ACC112 (cell line): ENCODE measurements around the gene LMOD3.

Source experiments
- H2AFZ ChIP-seq: fragments of 200-600 bp; sonication (generic); one replicate; pipeline ENCODE4 v1.6.0; 2017; ENCODE audit warnings: antibody characterized with exemption, low read length; ENCODE audit not compliant: unreplicated experiment
- H3K27ac ChIP-seq: fragments of 200-600 bp; sonication (generic); 2 replicates; pipeline ENCODE4 v1.5.1; 2014; ENCODE audit warnings: low read depth, mild to moderate bottlenecking, antibody characterized with exemption, low read length, moderate library complexity
- H3K27me3 ChIP-seq: fragments of 200-600 bp; sonication (generic); 2 replicates; pipeline ENCODE4 v1.6.1; 2014; ENCODE audit warnings: mild to moderate bottlenecking, antibody characterized with exemption, low read length, moderate library complexity, mixed read lengths; ENCODE audit not compliant: insufficient read depth
- H3K36me3 ChIP-seq: fragments of 200-600 bp; sonication (generic); 2 replicates; pipeline ENCODE4 v1.6.1; 2016; ENCODE audit warnings: mild to moderate bottlenecking, antibody characterized with exemption, low read length, moderate library complexity, mixed read lengths; ENCODE audit not compliant: insufficient read depth
- H3K4me1 ChIP-seq: fragments of 200-600 bp; sonication (generic); one replicate; pipeline ENCODE4 v1.6.1; 2016; ENCODE audit warnings: low read length, mixed read lengths; ENCODE audit not compliant: insufficient read depth, unreplicated experiment, control insufficient read depth
- H3K4me3 ChIP-seq: fragments of 200-600 bp; sonication (generic); 2 replicates; pipeline ENCODE4 v1.5.1; 2014; ENCODE audit warnings: mild to moderate bottlenecking, low read depth, low read length
- H3K79me2 ChIP-seq: fragments of 200-600 bp; sonication (generic); one replicate; pipeline ENCODE4 v1.6.0; 2016; ENCODE audit warnings: low read length; ENCODE audit not compliant: control insufficient read depth, unreplicated experiment, insufficient read depth

The LMOD3 gene

GRCh38 chr3:69122403-69122802 lies at the start of gene LMOD3:
Gene LMOD3 (minus strand): TSS chr3:69122595. CDS start chr3:69122386, 209 bp downstream.
- no peak within 1 kb of the TSS for H2AFZ ChIP-seq

GRCh38 chr3:69172058-69172457 lies 49.7 kb upstream of the LMOD3 start:
- Histone ChIP-seq H3K27me3 (no peaks in the 10 kb centered on the region), H3K27ac (no peak overlapping the region), H3K36me3 (no peaks in the 10 kb centered on the region), H3K4me3 (no peak overlapping the region), H2AFZ (no peak overlapping the region), H3K4me1 (no peaks in the 10 kb centered on the region), H3K79me2 (no peaks in the 10 kb centered on the region)

More at GRCh38 chr3:69122403-69122802, at the start of gene LMOD3:
- Histone ChIP-seq H3K36me3 (no peaks in the 10 kb centered on the region), H3K4me3 (no peak within 1 kb of the TSS), H3K79me2 (no peaks in the 10 kb centered on the region), H3K27ac (no peak within 1 kb of the TSS), H3K27me3 (no peaks in the 10 kb centered on the region), H3K4me1 (no peaks in the 10 kb centered on the region)

- Histone ChIP-seq H3K36me3 (no peaks in the 10 kb centered on the region), H3K27ac (no peak overlapping the region), H2AFZ (no peak overlapping the region), H3K4me1 (no peaks in the 10 kb centered on the region), H3K4me3 (no peak overlapping the region), H3K27me3 (no peaks in the 10 kb centered on the region), H3K79me2 (no peaks in the 10 kb centered on the region)
Observed at GRCh38 chr3:69166446-69166845, 44.1 kb upstream of the LMOD3 start.

GRCh38 chr3:69165744-69166143 lies 43.3 kb upstream of the LMOD3 start:
- H3K79me2 ChIP-seq, result no peaks in the 10 kb centered on the region
- no peaks in the 10 kb centered on the region for H3K4me1 ChIP-seq
- H3K27me3 ChIP-seq, result no peaks in the 10 kb centered on the region
- no peak overlapping the region for H3K27ac ChIP-seq
- no peak overlapping the region for H3K4me3 ChIP-seq
- no peak overlapping the region for H2AFZ ChIP-seq
- H3K36me3 ChIP-seq, result no peaks in the 10 kb centered on the region

GRCh38 chr3:69164296-69164695 lies 41.9 kb upstream of the LMOD3 start:
- H3K36me3 ChIP-seq, result no peaks in the 10 kb centered on the region

GRCh38 chr3:69162308-69162980 lies 40.0 kb upstream of the LMOD3 start:
- Histone ChIP-seq H3K27ac (no peak overlapping the region), H3K27me3 (no peaks in the 10 kb centered on the region), H2AFZ (no peak overlapping the region), H3K4me1 (no peaks in the 10 kb centered on the region), H3K36me3 (no peaks in the 10 kb centered on the region), H3K79me2 (no peaks in the 10 kb centered on the region), H3K4me3 (no peak overlapping the region)

More at GRCh38 chr3:69164296-69164695, 41.9 kb upstream of the LMOD3 start:
- H3K4me1 ChIP-seq, result no peaks in the 10 kb centered on the region
- no peak overlapping the region for H3K27ac ChIP-seq
- no peaks in the 10 kb centered on the region for H3K27me3 ChIP-seq
- H3K79me2 ChIP-seq, result no peaks in the 10 kb centered on the region
- no peak overlapping the region for H3K4me3 ChIP-seq
- no peak overlapping the region for H2AFZ ChIP-seq

- no peak overlapping the region for H3K4me3 ChIP-seq
- no peaks in the 10 kb centered on the region for H3K79me2 ChIP-seq
- H3K4me1 ChIP-seq, result no peaks in the 10 kb centered on the region
- H2AFZ ChIP-seq, result no peak overlapping the region
- no peak overlapping the region for H3K27ac ChIP-seq
- no peaks in the 10 kb centered on the region for H3K36me3 ChIP-seq
- H3K27me3 ChIP-seq, result no peaks in the 10 kb centered on the region
Observed at GRCh38 chr3:69161587-69162307, 39.4 kb upstream of the LMOD3 start.

GRCh38 chr3:69160525-69160924 lies 38.1 kb upstream of the LMOD3 start:
- H2AFZ ChIP-seq, result no peak overlapping the region
- no peaks in the 10 kb centered on the region for H3K36me3 ChIP-seq
- H3K27ac ChIP-seq, result no peak overlapping the region
- no peaks in the 10 kb centered on the region for H3K27me3 ChIP-seq
- H3K4me3 ChIP-seq, result no peak overlapping the region
- H3K4me1 ChIP-seq, result no peaks in the 10 kb centered on the region
- H3K79me2 ChIP-seq, result no peaks in the 10 kb centered on the region

GRCh38 chr3:69160107-69160506 lies 37.7 kb upstream of the LMOD3 start:
- H2AFZ ChIP-seq, result no peak overlapping the region
- no peaks in the 10 kb centered on the region for H3K27me3 ChIP-seq
- H3K27ac ChIP-seq, result no peak overlapping the region
- H3K79me2 ChIP-seq, result no peaks in the 10 kb centered on the region
- H3K4me3 ChIP-seq, result no peak overlapping the region
- no peaks in the 10 kb centered on the region for H3K4me1 ChIP-seq
- no peaks in the 10 kb centered on the region for H3K36me3 ChIP-seq

GRCh38 chr3:69149586-69149985 lies 27.2 kb upstream of the LMOD3 start:
- Histone ChIP-seq H3K27me3 (peaks cover 8% of the 10 kb centered on the region), H3K4me3 (no peak overlapping the region), H3K79me2 (no peaks in the 10 kb centered on the region), H3K36me3 (no peaks in the 10 kb centered on the region), H3K27ac (no peak overlapping the region), H2AFZ (no peak overlapping the region), H3K4me1 (no peaks in the 10 kb centered on the region)

- no peaks in the 10 kb centered on the region for H3K36me3 ChIP-seq
- H2AFZ ChIP-seq, result no peak overlapping the region
- H3K4me3 ChIP-seq, result no peak overlapping the region
- no peaks in the 10 kb centered on the region for H3K79me2 ChIP-seq
- no peak overlapping the region for H3K27ac ChIP-seq
- peaks cover 6% of the 10 kb centered on the region; the same call in 1 of the 2 replicates for H3K27me3 ChIP-seq
- H3K4me1 ChIP-seq, result no peaks in the 10 kb centered on the region
Observed at GRCh38 chr3:69145688-69146087, 23.3 kb upstream of the LMOD3 start.
